Chondrocyte (in vitro differentiated cells): ENCODE results near the gene ARHGAP6. TPM values are rescaled to one million over a fixed set of nuclear protein-coding genes. Genes with fewer than 3 reads are reported as not detected.

ENCODE experiments used
- DNase-seq: peaks from one replicate; pipeline ENCODE4 v3.0.0; 2021; ENCODE audit warnings: mixed read lengths, low spot score
- H3K27ac Mint-ChIP-seq: one replicate; pipeline ENCODE4 v1.8.0; 2021; ENCODE audit warnings: mild to moderate bottlenecking, moderate library complexity, mixed read lengths; ENCODE audit not compliant: unreplicated experiment
- H3K27me3 Mint-ChIP-seq: 2 replicates; pipeline ENCODE4 v1.8.0; 2021; ENCODE audit warnings: low read depth, mixed read lengths
- H3K36me3 Mint-ChIP-seq: 2 replicates; pipeline ENCODE4 v1.8.0; 2021; ENCODE audit warnings: low read depth, mixed read lengths
- H3K4me1 Mint-ChIP-seq: 2 replicates; pipeline ENCODE4 v1.8.0; 2021; ENCODE audit warnings: low read depth, mild to moderate bottlenecking, mixed read lengths
- H3K4me3 Mint-ChIP-seq: one replicate; pipeline ENCODE4 v1.8.0; 2021; ENCODE audit warnings: mild to moderate bottlenecking, moderate library complexity, mixed read lengths; ENCODE audit not compliant: unreplicated experiment
- H3K9me3 Mint-ChIP-seq: 2 replicates; pipeline ENCODE4 v1.8.0; 2021; ENCODE audit warnings: low read depth, mixed read lengths
- total RNA-seq: library from RNA; stranded (reverse); gene quantifications from 3 replicates; pipeline ENCODE4 v1.2.1, GENCODE V29; 2021
- TF ChIP-seq, protein P1 (sequence below): fragments of 200-600 bp; sonication (generic); IDR thresholded peaks from 2 replicates; pipeline ENCODE4 v1.5.0; 2021; ENCODE audit warnings: antibody characterized with exemption, mild to moderate bottlenecking, moderate library complexity

Gene ARHGAP6
- total RNA-seq, 1 donor from 2014 or later = 1.5 TPM

DNA sequence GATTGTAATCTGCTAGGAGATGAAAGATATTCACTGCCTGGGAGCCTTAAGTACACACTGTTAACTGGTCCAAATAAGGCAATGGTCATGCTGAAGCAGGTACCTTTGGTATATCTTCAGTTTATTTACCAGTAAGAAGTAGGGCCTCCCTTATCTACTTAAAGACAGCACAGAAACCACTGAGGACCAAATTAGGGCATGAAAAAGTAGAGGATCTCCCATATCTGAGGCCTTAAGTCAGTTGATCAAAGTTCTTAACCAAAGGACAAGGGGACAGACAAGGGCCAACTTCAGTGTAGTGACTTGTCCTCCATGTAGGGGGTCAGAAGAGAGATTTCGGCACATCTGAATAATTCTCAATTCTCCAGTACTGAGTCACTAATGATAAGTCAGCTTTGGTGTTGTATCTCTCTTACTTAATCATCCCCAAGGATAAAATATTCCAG, 313.4 kb downstream of the ARHGAP6 start:
- DNase-seq = no peak
- H3K4me1 Mint-ChIP-seq = peaks cover 6% of the 10 kb centered on the region
- H3K27ac Mint-ChIP-seq = no peak overlapping the region
- H3K9me3 Mint-ChIP-seq = peaks cover 4% of the 10 kb centered on the region
- no peaks in the 10 kb centered on the region for H3K36me3 Mint-ChIP-seq
- H3K4me3 Mint-ChIP-seq = no peak overlapping the region
- H3K27me3 Mint-ChIP-seq = no peaks in the 10 kb centered on the region
- TF ChIP-seq, protein P1, sequence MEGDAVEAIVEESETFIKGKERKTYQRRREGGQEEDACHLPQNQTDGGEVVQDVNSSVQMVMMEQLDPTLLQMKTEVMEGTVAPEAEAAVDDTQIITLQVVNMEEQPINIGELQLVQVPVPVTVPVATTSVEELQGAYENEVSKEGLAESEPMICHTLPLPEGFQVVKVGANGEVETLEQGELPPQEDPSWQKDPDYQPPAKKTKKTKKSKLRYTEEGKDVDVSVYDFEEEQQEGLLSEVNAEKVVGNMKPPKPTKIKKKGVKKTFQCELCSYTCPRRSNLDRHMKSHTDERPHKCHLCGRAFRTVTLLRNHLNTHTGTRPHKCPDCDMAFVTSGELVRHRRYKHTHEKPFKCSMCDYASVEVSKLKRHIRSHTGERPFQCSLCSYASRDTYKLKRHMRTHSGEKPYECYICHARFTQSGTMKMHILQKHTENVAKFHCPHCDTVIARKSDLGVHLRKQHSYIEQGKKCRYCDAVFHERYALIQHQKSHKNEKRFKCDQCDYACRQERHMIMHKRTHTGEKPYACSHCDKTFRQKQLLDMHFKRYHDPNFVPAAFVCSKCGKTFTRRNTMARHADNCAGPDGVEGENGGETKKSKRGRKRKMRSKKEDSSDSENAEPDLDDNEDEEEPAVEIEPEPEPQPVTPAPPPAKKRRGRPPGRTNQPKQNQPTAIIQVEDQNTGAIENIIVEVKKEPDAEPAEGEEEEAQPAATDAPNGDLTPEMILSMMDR = no peak

DNA sequence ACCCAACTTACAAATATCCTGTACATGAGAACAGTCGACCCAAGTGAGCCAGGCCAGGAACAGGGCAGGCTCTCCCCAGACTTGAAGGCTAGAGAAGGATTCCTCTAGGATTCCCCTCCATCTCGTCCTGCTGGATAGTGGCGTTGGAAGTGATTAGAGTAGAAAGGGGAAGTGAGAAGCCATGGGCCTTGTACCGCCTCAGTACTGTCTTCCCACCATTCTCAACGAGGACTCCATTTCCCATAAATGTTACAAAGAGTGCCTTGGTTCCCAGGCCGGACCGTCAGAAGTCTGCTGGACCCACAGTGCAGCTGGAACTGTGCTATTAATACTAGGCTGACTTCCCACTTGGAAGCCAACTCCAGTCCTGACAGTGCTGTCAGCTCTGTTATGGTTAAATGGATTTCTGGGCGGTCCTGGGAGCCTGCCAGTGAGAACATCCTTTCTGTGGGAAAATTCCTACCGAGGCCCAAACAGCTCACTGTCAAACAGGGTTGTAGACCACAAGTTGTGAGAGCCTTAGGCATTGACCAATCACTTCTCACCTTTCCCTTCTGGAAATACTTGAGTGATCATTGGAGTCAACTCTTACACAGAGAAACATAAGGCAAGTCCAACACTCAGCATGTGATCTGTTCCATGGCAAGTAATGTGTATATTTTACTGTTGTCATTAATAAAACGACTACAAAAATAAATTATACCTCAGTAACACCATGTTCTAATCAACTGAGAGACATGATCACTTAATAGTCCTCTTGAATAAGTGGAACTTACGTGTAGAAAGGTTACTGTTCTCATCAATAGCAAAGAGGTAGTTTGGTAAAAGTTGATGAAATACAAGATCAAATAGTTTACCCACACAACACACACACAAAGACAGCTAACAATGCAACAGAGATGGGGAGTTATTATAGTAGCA, 314.1 kb downstream of the ARHGAP6 start:
- no peak for DNase-seq
- TF ChIP-seq, protein P1 = no peak
- Mint-ChIP-seq H3K27ac (peak overlapping the region; percentile 76), H3K4me3 (no peak overlapping the region), H3K36me3 (no peaks in the 10 kb centered on the region), H3K4me1 (peaks cover 6% of the 10 kb centered on the region), H3K27me3 (no peaks in the 10 kb centered on the region), H3K9me3 (peaks cover 4% of the 10 kb centered on the region)

DNA sequence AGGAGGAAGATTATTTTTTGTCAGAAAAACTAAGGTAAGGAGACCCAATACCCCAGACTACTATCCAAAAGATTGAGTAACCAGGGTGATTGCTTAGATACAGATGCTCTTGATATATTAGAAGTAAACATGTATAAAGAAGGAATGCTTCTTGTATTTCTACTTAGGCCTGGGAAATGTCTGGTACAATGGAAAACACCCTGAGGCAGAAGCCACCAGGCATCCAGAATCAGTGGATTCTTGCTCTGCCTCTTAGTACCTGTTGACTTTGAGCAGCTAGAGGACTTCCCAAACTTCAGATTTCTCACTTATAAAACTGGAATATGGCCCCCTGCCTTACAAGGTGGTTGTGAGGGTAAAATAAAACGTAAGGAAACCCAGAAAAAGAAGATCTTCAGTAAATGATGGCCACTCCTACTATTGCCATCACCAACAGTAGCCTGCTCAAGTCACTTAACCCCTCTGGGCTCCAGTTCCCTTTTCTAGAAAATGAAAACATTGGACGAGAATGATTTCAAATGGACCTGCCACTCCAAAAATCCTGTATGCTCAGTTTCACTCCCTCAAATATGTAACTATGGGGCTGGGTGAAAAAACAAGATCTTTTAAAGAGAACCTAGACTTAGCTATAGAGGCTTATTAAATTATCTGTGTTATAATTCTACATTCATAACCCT, 315.9 kb downstream of the ARHGAP6 start:
- H3K4me1 Mint-ChIP-seq = peaks cover 6% of the 10 kb centered on the region
- H3K27me3 Mint-ChIP-seq = no peaks in the 10 kb centered on the region
- TF ChIP-seq, protein P1 = no peak
- no peak overlapping the region for H3K27ac Mint-ChIP-seq
- peaks cover 2% of the 10 kb centered on the region for H3K9me3 Mint-ChIP-seq
- no peak overlapping the region for H3K4me3 Mint-ChIP-seq
- H3K36me3 Mint-ChIP-seq = no peaks in the 10 kb centered on the region
- no peak for DNase-seq

DNA sequence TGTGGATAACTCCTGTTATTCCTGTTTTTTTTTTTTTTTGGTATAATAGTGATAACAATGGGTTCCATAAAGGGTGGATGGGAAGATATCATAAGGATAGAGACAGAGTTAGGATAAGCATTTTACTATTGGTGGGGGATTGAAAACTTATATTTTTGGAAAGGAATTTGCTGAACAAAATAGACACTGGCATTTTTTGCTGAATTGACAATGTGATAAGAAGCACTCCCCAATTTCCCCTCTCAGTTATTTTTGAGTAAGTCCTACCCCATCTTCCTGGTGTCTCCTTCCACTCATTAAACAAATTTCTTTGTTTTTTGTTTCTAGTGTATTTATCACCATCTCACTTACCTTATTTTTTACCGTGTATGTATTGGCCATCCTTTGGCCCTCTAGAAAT, 316.7 kb downstream of the ARHGAP6 start:
- H3K27ac Mint-ChIP-seq = no peak overlapping the region
- no peak overlapping the region for H3K4me3 Mint-ChIP-seq
- DNase-seq = no peak
- peaks cover 6% of the 10 kb centered on the region for H3K4me1 Mint-ChIP-seq
- no peaks in the 10 kb centered on the region for H3K27me3 Mint-ChIP-seq
- peaks cover 2% of the 10 kb centered on the region for H3K9me3 Mint-ChIP-seq
- TF ChIP-seq, protein P1 = no peak
- H3K36me3 Mint-ChIP-seq = no peaks in the 10 kb centered on the region

DNA sequence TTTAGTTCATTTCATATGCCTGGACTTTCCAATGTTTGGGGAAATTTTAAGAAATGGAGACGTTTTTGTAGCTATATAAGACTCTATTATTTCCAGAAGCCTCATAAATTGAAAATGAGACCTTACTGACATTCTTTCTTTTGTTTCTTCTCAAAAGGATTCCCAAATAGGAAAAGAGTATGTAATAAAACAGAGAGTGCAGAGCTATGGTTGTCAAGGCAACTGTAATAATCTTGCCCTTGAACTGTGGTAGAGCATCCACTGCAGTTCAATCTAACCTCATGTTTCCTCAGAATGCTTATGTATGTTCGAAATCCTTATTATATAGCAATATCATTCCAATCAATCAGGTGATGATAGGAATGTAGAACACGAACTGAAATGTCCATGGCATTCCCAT, 318.4 kb downstream of the ARHGAP6 start:
- Mint-ChIP-seq H3K36me3 (no peaks in the 10 kb centered on the region), H3K9me3 (peaks cover 2% of the 10 kb centered on the region), H3K4me3 (no peak overlapping the region), H3K4me1 (peaks cover 4% of the 10 kb centered on the region), H3K27me3 (no peaks in the 10 kb centered on the region), H3K27ac (no peak overlapping the region)
- TF ChIP-seq, protein P1 = no peak
- no peak for DNase-seq
